ENCODE data around the gene CYTH1. TPM values are rescaled to one million over a fixed set of nuclear protein-coding genes. Genes with fewer than 3 reads are reported as not detected.
"Not testable (repeated sequence)": the region's sequence is repeated elsewhere in the genome, so short reads cannot be mapped to it uniquely, and the experiment has no call there.

Gene CYTH1
- total RNA-seq, 1 donor from 2014 or later = 103 TPM

GRCh38 chr17:78779850-78780249 lies 2.2 kb downstream of the CYTH1 start:
- H3K4me3 ChIP-seq = peak overlapping the region; percentile 83
- H3K36me3 ChIP-seq = no peaks in the 10 kb centered on the region
- peak; percentile 43 for DNase-seq
- peak; percentile 3 for ATAC-seq
- H3K27ac ChIP-seq = peak overlapping the region; percentile 93
- intact Hi-C loops (cut with DNase I) = no loop called here
- TF ChIP-seq CTCF (IDR thresholded peaks at IDR 0.05) = no peak
- H3K9me3 ChIP-seq = no peaks in the 10 kb centered on the region
- H3K27me3 ChIP-seq = no peaks in the 10 kb centered on the region
- H3K4me1 ChIP-seq = peaks cover 30% of the 10 kb centered on the region

GRCh38 chr17:78779286-78779651 lies 2.8 kb downstream of the CYTH1 start:
- Histone ChIP-seq H3K4me3 (peak overlapping the region; percentile 83), H3K27ac (peak overlapping the region; percentile 93), H3K4me1 (peaks cover 35% of the 10 kb centered on the region)
- DNase-seq; ATAC-seq; intact Hi-C loops (cut with DNase I); H3K27me3 ChIP-seq; H3K9me3 ChIP-seq; H3K36me3 ChIP-seq: not testable (repeated sequence)

DNA sequence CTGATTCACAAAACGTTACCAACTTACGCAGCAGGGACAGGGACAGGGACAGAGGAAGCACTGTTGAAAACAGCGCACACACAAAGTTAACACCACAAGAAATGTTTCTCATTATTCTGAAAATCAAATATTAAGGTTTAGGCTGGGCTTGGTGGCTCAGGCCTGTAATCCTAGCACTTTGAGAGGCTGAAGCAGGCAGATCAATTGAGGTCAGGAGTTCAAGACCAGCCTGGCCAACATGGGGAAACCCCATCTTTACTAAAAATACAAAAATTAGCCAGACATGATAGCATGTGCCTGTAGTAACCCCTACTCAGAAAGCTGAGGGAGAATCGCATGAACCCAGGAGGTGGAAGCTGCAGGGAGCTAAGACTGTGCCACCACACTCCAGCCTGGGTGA lies 4.2 kb downstream of the CYTH1 start:
- no peak overlapping the region for H3K4me3 ChIP-seq
- H3K36me3 ChIP-seq = no peaks in the 10 kb centered on the region
- H3K9me3 ChIP-seq = no peaks in the 10 kb centered on the region
- ATAC-seq (no peak), DNase-seq (no peak)
- TF ChIP-seq CTCF (IDR thresholded peaks at IDR 0.05) = no peak
- peaks cover 42% of the 10 kb centered on the region for H3K4me1 ChIP-seq
- H3K27ac ChIP-seq = no peak overlapping the region
- intact Hi-C loops (cut with DNase I) = no loop called here
- no peaks in the 10 kb centered on the region for H3K27me3 ChIP-seq

GRCh38 chr17:78774956-78775571 lies 7.0 kb downstream of the CYTH1 start:
- intact Hi-C loops (cut with DNase I) = no loop called here
- H3K36me3 ChIP-seq = no peaks in the 10 kb centered on the region
- H3K27me3 ChIP-seq = no peaks in the 10 kb centered on the region
- peak overlapping the region; percentile 76 for H3K27ac ChIP-seq
- DNase-seq = no peak
- ATAC-seq = peak; percentile 59
- TF ChIP-seq CTCF (IDR thresholded peaks at IDR 0.05) = no peak
- H3K4me3 ChIP-seq = peak overlapping the region; percentile 31
- H3K4me1 ChIP-seq = peaks cover 43% of the 10 kb centered on the region
- no peaks in the 10 kb centered on the region for H3K9me3 ChIP-seq

DNA sequence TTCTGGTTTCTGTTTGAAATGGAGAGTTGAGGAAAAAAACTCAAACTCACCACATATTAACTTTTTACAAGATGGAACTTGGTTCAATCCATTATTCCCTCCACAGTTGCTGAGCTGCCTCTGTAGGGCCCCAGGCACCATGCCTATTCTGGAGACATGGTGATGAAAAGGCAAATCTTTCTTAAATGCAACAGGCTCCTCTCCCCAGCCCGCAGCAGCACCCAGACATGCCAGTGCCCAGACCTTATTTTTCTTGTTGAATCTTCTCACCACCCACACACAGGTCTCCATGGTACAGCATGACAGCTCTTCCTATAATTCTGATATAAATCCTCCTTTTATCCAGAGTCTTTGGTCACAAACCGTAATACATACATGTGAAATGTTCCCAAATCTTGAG lies 7.6 kb downstream of the CYTH1 start:
- Histone ChIP-seq H3K9me3 (no peaks in the 10 kb centered on the region), H3K4me3 (peak overlapping the region; percentile 31), H3K27me3 (no peaks in the 10 kb centered on the region), H3K36me3 (no peaks in the 10 kb centered on the region), H3K4me1 (peaks cover 38% of the 10 kb centered on the region), H3K27ac (peak overlapping the region; percentile 76)
- ATAC-seq (peak; percentile 9), DNase-seq (no peak)
- no peak for TF ChIP-seq CTCF (IDR thresholded peaks at IDR 0.05)
- intact Hi-C loops (cut with DNase I) = no loop called here

DNA sequence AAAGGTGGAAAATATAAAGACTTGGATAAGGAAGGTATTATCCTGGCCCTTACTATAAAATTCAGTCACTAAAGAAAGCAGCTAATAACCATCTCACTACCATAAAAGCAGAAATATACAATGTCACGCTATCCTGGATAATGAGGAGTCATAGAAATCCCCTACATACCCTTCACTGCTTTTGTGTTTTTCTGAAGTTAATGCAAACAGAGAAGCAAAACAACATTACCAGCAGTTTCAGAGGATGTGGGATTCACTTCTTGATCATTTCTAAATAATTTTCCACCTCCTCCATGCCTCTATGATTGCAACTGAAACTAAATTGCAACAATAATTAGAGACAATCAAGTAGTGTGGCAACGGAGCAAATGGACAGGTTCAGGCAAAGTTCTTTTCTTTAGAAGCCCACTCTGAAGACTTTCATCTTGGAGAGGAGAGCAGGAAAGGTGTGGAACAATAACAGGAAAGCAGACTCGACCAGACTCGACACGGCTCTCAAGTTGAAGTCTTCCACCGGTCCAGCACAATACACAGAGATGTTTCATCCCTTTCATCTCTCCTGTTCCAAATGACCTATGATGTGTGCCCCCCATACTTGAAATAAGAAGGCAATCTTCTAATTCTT lies 10.2 kb downstream of the CYTH1 start:
- peaks cover 43% of the 10 kb centered on the region for H3K4me1 ChIP-seq

More for the DNA sequence above, 10.2 kb downstream of the CYTH1 start:
- intact Hi-C loops (cut with DNase I) = no loop called here
- Histone ChIP-seq H3K27me3 (no peaks in the 10 kb centered on the region), H3K4me3 (no peak overlapping the region), H3K27ac (peak overlapping the region; percentile 40), H3K36me3 (no peaks in the 10 kb centered on the region), H3K9me3 (no peaks in the 10 kb centered on the region)
- no peak for TF ChIP-seq CTCF (IDR thresholded peaks at IDR 0.05)
- no peak for ATAC-seq
- DNase-seq = no peak
